DND-41 (cell line): ENCODE measurements around the gene ZNF253.
"Not testable (repeated sequence)": the region's sequence is repeated elsewhere in the genome, so short reads cannot be mapped to it uniquely, and the experiment has no call there.

Experiments used
- EZH2 ChIP-seq: IDR thresholded peaks from 3 replicates; pipeline ENCODE4 v1.6.1; 2012; ENCODE audit warnings: borderline replicate concordance, low read depth, mild to moderate bottlenecking, moderate library complexity, low read length, inconsistent platforms; ENCODE audit not compliant: severe bottlenecking
- TF ChIP-seq, protein P1 (sequence below): IDR thresholded peaks from 2 replicates; pipeline ENCODE4 v1.5.1; 2012; ENCODE audit warnings: borderline replicate concordance, low read length, moderate library complexity, mild to moderate bottlenecking; ENCODE audit not compliant: poor library complexity, severe bottlenecking; ENCODE audit errors: extremely low read depth

DNA sequence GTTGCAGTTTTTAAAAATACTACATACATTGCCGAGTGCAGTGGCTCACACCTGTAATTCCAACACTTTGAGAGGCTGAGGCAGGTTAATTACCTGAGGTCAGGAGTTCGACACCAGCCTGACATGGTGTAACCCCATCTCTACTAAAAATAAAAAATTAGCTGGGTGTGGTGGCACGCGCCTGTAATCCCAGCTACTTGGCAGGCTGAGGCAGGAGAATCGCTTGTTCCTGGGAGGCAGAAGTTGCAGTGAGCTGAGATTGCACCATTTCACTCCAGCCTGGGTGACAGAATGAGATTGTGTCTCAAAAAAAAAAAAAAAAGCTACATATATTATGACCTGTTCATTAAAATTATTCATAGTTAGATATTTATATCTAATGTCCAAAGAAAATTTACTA is 4.4 kb downstream of the ZNF253 start:
- TF ChIP-seq, protein P1, sequence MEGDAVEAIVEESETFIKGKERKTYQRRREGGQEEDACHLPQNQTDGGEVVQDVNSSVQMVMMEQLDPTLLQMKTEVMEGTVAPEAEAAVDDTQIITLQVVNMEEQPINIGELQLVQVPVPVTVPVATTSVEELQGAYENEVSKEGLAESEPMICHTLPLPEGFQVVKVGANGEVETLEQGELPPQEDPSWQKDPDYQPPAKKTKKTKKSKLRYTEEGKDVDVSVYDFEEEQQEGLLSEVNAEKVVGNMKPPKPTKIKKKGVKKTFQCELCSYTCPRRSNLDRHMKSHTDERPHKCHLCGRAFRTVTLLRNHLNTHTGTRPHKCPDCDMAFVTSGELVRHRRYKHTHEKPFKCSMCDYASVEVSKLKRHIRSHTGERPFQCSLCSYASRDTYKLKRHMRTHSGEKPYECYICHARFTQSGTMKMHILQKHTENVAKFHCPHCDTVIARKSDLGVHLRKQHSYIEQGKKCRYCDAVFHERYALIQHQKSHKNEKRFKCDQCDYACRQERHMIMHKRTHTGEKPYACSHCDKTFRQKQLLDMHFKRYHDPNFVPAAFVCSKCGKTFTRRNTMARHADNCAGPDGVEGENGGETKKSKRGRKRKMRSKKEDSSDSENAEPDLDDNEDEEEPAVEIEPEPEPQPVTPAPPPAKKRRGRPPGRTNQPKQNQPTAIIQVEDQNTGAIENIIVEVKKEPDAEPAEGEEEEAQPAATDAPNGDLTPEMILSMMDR = not testable (repeated sequence)
- not testable (repeated sequence) for TF ChIP-seq EZH2
